ENCODE data around the gene SEMA5B.

Gene SEMA5B

GRCh38 chr3:123020709-123021108 is 6.9 kb downstream of the SEMA5B start:
- Histone ChIP-seq H4K20me1 (ENCODE audit: low read depth, low read length) (no peaks in the 10 kb centered on the region), H3K4me3 (ENCODE audit: insufficient read depth, low read length, poor library complexity, severe bottlenecking) (no peak overlapping the region), H3K9me3 (ENCODE audit: insufficient read depth, low read length) (no peaks in the 10 kb centered on the region), H3K27me3 (ENCODE audit: low read length) (no peaks in the 10 kb centered on the region), H3K27ac (ENCODE audit: low read depth, low read length) (no peak overlapping the region), H3K9ac (ENCODE audit: low read length) (no peak overlapping the region), H3K36me3 (ENCODE audit: low read length) (no peaks in the 10 kb centered on the region), H3K9me2 (replicated peaks; ENCODE audit: insufficient read depth, low read length) (no peaks in the 10 kb centered on the region), H3F3A (ENCODE audit: insufficient read depth) (no peaks in the 10 kb centered on the region), H3K79me2 (ENCODE audit: insufficient read depth, low read length) (no peaks in the 10 kb centered on the region), H3K4me2 (ENCODE audit: low read depth, low read length, poor library complexity, severe bottlenecking) (no peak overlapping the region), H2AFZ (ENCODE audit: low read depth, low read length, severe bottlenecking) (no peak overlapping the region)
- no peak for TF ChIP-seq EZH2phosphoT487 (conservative IDR thresholded peaks at IDR 0.05; ENCODE audit: low read length)
- TF ChIP-seq CTCF (IDR thresholded peaks at IDR 0.05; ENCODE audit: insufficient read depth, low read length, poor library complexity, severe bottlenecking) = no peak

GRCh38 chr3:123019591-123019990 is 8.0 kb downstream of the SEMA5B start:
- Histone ChIP-seq H3K79me2 (ENCODE audit: insufficient read depth, low read length) (no peaks in the 10 kb centered on the region), H4K20me1 (ENCODE audit: low read depth, low read length) (no peaks in the 10 kb centered on the region), H2AFZ (ENCODE audit: low read depth, low read length, severe bottlenecking) (no peak overlapping the region), H3K9me3 (ENCODE audit: insufficient read depth, low read length) (no peaks in the 10 kb centered on the region), H3K27ac (ENCODE audit: low read depth, low read length) (no peak overlapping the region), H3K9me2 (replicated peaks; ENCODE audit: insufficient read depth, low read length) (no peaks in the 10 kb centered on the region), H3K36me3 (ENCODE audit: low read length) (no peaks in the 10 kb centered on the region), H3K27me3 (ENCODE audit: low read length) (no peaks in the 10 kb centered on the region), H3F3A (ENCODE audit: insufficient read depth) (no peaks in the 10 kb centered on the region), H3K4me2 (ENCODE audit: low read depth, low read length, poor library complexity, severe bottlenecking) (no peak overlapping the region), H3K4me3 (ENCODE audit: insufficient read depth, low read length, poor library complexity, severe bottlenecking) (no peak overlapping the region), H3K9ac (ENCODE audit: low read length) (no peak overlapping the region)
- TF ChIP-seq CTCF (IDR thresholded peaks at IDR 0.05; ENCODE audit: insufficient read depth, low read length, poor library complexity, severe bottlenecking) = no peak
- TF ChIP-seq EZH2phosphoT487 (conservative IDR thresholded peaks at IDR 0.05; ENCODE audit: low read length) = no peak

GRCh38 chr3:123019161-123019560 is 8.4 kb downstream of the SEMA5B start:
- Histone ChIP-seq H3K4me2 (ENCODE audit: low read depth, low read length, poor library complexity, severe bottlenecking) (no peak overlapping the region), H3F3A (ENCODE audit: insufficient read depth) (no peaks in the 10 kb centered on the region), H3K9me2 (replicated peaks; ENCODE audit: insufficient read depth, low read length) (no peaks in the 10 kb centered on the region), H3K36me3 (ENCODE audit: low read length) (no peaks in the 10 kb centered on the region), H3K9me3 (ENCODE audit: insufficient read depth, low read length) (no peaks in the 10 kb centered on the region), H4K20me1 (ENCODE audit: low read depth, low read length) (no peaks in the 10 kb centered on the region), H3K27ac (ENCODE audit: low read depth, low read length) (no peak overlapping the region), H3K4me3 (ENCODE audit: insufficient read depth, low read length, poor library complexity, severe bottlenecking) (no peak overlapping the region), H3K27me3 (ENCODE audit: low read length) (no peaks in the 10 kb centered on the region), H3K9ac (ENCODE audit: low read length) (no peak overlapping the region), H2AFZ (ENCODE audit: low read depth, low read length, severe bottlenecking) (no peak overlapping the region), H3K79me2 (ENCODE audit: insufficient read depth, low read length) (no peaks in the 10 kb centered on the region)
- TF ChIP-seq CTCF (IDR thresholded peaks at IDR 0.05; ENCODE audit: insufficient read depth, low read length, poor library complexity, severe bottlenecking) = no peak
- TF ChIP-seq EZH2phosphoT487 (conservative IDR thresholded peaks at IDR 0.05; ENCODE audit: low read length) = no peak
